GM23338 (cell line): Measurements from ENCODE around the gene SELENBP1. TPM values are rescaled to one million over a fixed set of nuclear protein-coding genes. Genes with fewer than 3 reads are reported as not detected.

ENCODE experiments used
- ATAC-seq: fragments of 200-7000 bp; cut with Tn5 transposase; 3 replicates; pipeline ENCODE4 v1.9.1; 2020
- DNase-seq: peaks from one replicate; pipeline ENCODE4 v3.0.0-alpha.2; 2015; ENCODE audit warnings: low spot score
- H2AFZ ChIP-seq: fragments of 200-600 bp; sonication (generic); 2 replicates; pipeline ENCODE4 v1.8.0; 2016; ENCODE audit warnings: antibody characterized with exemption, mild to moderate bottlenecking, moderate library complexity
- H3F3A ChIP-seq: fragments of 200-600 bp; sonication (generic); replicated peaks from 2 replicates; pipeline ENCODE4 v1.8.0; 2017; ENCODE audit warnings: antibody characterized with exemption, mixed run types, low read depth
- H3K27ac ChIP-seq: fragments of 200-600 bp; sonication (generic); 2 replicates; pipeline ENCODE4 v1.6.1; 2016; ENCODE audit warnings: low read depth
- H3K27me3 ChIP-seq: fragments of 200-600 bp; sonication (generic); 2 replicates; pipeline ENCODE4 v1.8.0; 2016; ENCODE audit warnings: mild to moderate bottlenecking, mixed run types, moderate library complexity; ENCODE audit not compliant: insufficient read depth
- H3K36me3 ChIP-seq: fragments of 200-600 bp; sonication (generic); 2 replicates; pipeline ENCODE4 v1.8.0; 2016; ENCODE audit warnings: mild to moderate bottlenecking; ENCODE audit not compliant: insufficient read depth
- H3K4me1 ChIP-seq: fragments of 200-600 bp; sonication (generic); 2 replicates; pipeline ENCODE4 v1.8.0; 2016; ENCODE audit warnings: mild to moderate bottlenecking, moderate library complexity; ENCODE audit not compliant: insufficient read depth
- H3K4me2 ChIP-seq: fragments of 200-600 bp; sonication (generic); 2 replicates; pipeline ENCODE4 v1.7.1; 2017; ENCODE audit warnings: mixed run types
- H3K4me3 ChIP-seq: fragments of 200-600 bp; sonication (generic); 2 replicates; pipeline ENCODE4 v1.6.1; 2016; ENCODE audit warnings: mixed run types
- H3K79me2 ChIP-seq: fragments of 200-600 bp; sonication (generic); replicated peaks from 2 replicates; pipeline ENCODE4 v1.8.0; 2017; ENCODE audit warnings: mild to moderate bottlenecking; ENCODE audit not compliant: insufficient read depth
- H3K9me2 ChIP-seq: fragments of 200-600 bp; sonication (generic); 2 replicates; pipeline ENCODE4 v1.8.0; 2017; ENCODE audit not compliant: insufficient read depth
- H4K20me1 ChIP-seq: fragments of 200-600 bp; sonication (generic); replicated peaks from 2 replicates; pipeline ENCODE4 v1.8.0; 2017; ENCODE audit warnings: mild to moderate bottlenecking; ENCODE audit not compliant: insufficient read depth
- H3K27ac Mint-ChIP-seq: 2 replicates; pipeline ENCODE4 v1.8.0; 2020; ENCODE audit warnings: inconsistent platforms, mild to moderate bottlenecking, moderate library complexity, mixed read lengths
- H3K27me3 Mint-ChIP-seq: 3 replicates; pipeline ENCODE4 v1.8.0; 2022; ENCODE audit warnings: low read depth, mild to moderate bottlenecking, moderate library complexity, mixed read lengths, inconsistent platforms; ENCODE audit not compliant: insufficient read depth, poor library complexity
- H3K36me3 Mint-ChIP-seq: 3 replicates; pipeline ENCODE4 v1.8.0; 2021; ENCODE audit warnings: low read depth, mild to moderate bottlenecking, inconsistent platforms, moderate library complexity, mixed read lengths
- H3K4me1 Mint-ChIP-seq: 3 replicates; pipeline ENCODE4 v1.8.0; 2020; ENCODE audit warnings: mild to moderate bottlenecking, inconsistent platforms, mixed read lengths
- H3K4me3 Mint-ChIP-seq: 3 replicates; pipeline ENCODE4 v1.8.0; 2021; ENCODE audit warnings: moderate library complexity, mild to moderate bottlenecking, inconsistent platforms, mixed read lengths
- H3K9me3 Mint-ChIP-seq: 3 replicates; pipeline ENCODE4 v1.8.0; 2020; ENCODE audit warnings: moderate library complexity, mild to moderate bottlenecking, inconsistent platforms, mixed read lengths
- CREB1 ChIP-seq: fragments of 250-450 bp; sonication (Bioruptor Pico); IDR thresholded peaks from 2 replicates; pipeline ENCODE4 v1.5.0; 2020; ENCODE audit warnings: low read depth, mild to moderate bottlenecking, moderate library complexity
- ETS1 ChIP-seq: IDR thresholded peaks from 2 replicates; pipeline ENCODE4 v1.6.1; 2016; ENCODE audit warnings: antibody characterized with exemption
- EZH2 ChIP-seq: fragments of 200-600 bp; sonication (generic); IDR thresholded peaks from one replicate; pipeline ENCODE4 v1.8.0; 2017; ENCODE audit warnings: antibody characterized with exemption, mild to moderate bottlenecking, low read depth; ENCODE audit not compliant: unreplicated experiment
- EZH2phosphoT487 ChIP-seq: fragments of 200-600 bp; sonication (generic); IDR thresholded peaks from one replicate; pipeline ENCODE4 v1.8.1; 2018; ENCODE audit warnings: antibody characterized with exemption; ENCODE audit not compliant: unreplicated experiment
- JUNB ChIP-seq: IDR thresholded peaks from one replicate; pipeline ENCODE4 v1.6.1; 2016; ENCODE audit warnings: antibody characterized with exemption; ENCODE audit not compliant: unreplicated experiment
- NANOG ChIP-seq: IDR thresholded peaks from 2 replicates; pipeline ENCODE4 v1.6.1; 2016; ENCODE audit warnings: antibody characterized with exemption, borderline replicate concordance
- POLR2AphosphoS5 ChIP-seq: IDR thresholded peaks from 2 replicates; pipeline ENCODE4 v1.6.1; 2016; ENCODE audit warnings: antibody characterized with exemption, low read depth
- STAT1 ChIP-seq: IDR thresholded peaks from one replicate; pipeline ENCODE4 v1.6.1; 2016; ENCODE audit warnings: antibody characterized with exemption; ENCODE audit not compliant: unreplicated experiment
- ZNF114 ChIP-seq: fragments of 250-450 bp; sonication (Bioruptor Pico); IDR thresholded peaks from 2 replicates; pipeline ENCODE4 v1.5.0; 2020; ENCODE audit warnings: mild to moderate bottlenecking, moderate library complexity
- ZNF331 ChIP-seq: fragments of 250-450 bp; sonication (Bioruptor Pico); IDR thresholded peaks from 2 replicates; pipeline ENCODE4 v1.5.0; 2020; ENCODE audit warnings: low read depth, mild to moderate bottlenecking, moderate library complexity
- ZNF462 ChIP-seq: fragments of 250-450 bp; sonication (Bioruptor Pico); IDR thresholded peaks from 2 replicates; pipeline ENCODE4 v1.5.0; 2020; ENCODE audit warnings: mild to moderate bottlenecking, moderate library complexity
- polyA plus RNA-seq: library from polyadenylated mRNA; unstranded; fragments of >200 nt; fragmentation: Nextera tagmentation; extraction: Ambion mirVana; gene quantifications from 2 replicates; pipeline ENCODE4 v1.2.1, GENCODE V29; 2016
- total RNA-seq: library from RNA; depleted of rRNA; stranded (reverse); fragments of >200 nt; shearing (Covaris generic); gene quantifications from 2 replicates; pipeline ENCODE4 v1.2.3, GENCODE V29; 2014
- TF ChIP-seq, protein P1 (sequence below), 2 experiments: fragments of 200-600 bp in 1 of 2; sonication (generic) in 1 of 2; conservative IDR thresholded peaks; 2 replicates each; pipeline versions ENCODE4 v1.5.1 to v1.6.1; 2016 to 2017; ENCODE audit warnings: antibody characterized with exemption in 2 of 2, low read depth in 2 of 2, mild to moderate bottlenecking in 2 of 2, moderate library complexity in 1 of 2

The SELENBP1 gene
- total and polyA plus RNA-seq, 2 experiments from 2014 or later: 10.7 to 13.4 TPM

DNA sequence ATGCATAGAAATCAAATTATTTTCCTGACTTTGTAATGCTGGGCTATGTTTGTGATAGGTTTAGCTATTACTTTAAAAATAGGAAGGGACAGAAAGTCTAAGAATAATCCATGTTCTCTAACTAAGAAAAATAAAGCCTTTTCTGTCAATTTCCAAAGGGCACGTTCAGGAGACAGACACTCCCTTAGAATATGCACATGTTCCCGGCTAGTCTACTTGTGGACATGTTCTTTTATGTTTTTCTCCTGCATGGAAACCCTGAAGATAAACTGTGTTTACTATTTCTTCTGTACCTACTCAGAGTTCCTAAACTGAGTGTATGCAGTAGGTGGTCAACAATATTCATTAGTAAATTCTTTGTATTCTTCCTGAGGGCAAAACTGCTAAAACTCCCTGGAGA, 39.4 kb upstream of the SELENBP1 start:
- Mint-ChIP-seq H3K9me3 (no peaks in the 10 kb centered on the region), H3K27me3 (no peaks in the 10 kb centered on the region), H3K4me1 (no peaks in the 10 kb centered on the region), H3K27ac (no peak overlapping the region), H3K36me3 (peaks cover 80% of the 10 kb centered on the region), H3K4me3 (no peak overlapping the region)
- H3F3A ChIP-seq: no peaks in the 10 kb centered on the region
- no peaks in the 10 kb centered on the region for H3K9me2 ChIP-seq
- ATAC-seq (no peak), DNase-seq (no peak)
- no peaks in the 10 kb centered on the region for H3K27me3 ChIP-seq
- no peak overlapping the region for H3K4me3 ChIP-seq
- no peak overlapping the region for H3K4me2 ChIP-seq
- TF ChIP-seq POLR2AphosphoS5 (no peak), ETS1 (no peak)
- no peaks in the 10 kb centered on the region for H3K79me2 ChIP-seq
- peaks cover 10% of the 10 kb centered on the region for H4K20me1 ChIP-seq
- no peaks in the 10 kb centered on the region for H3K4me1 ChIP-seq
- H3K36me3 ChIP-seq: peaks cover 52% of the 10 kb centered on the region
- H2AFZ ChIP-seq: no peak overlapping the region
- H3K27ac ChIP-seq: no peak overlapping the region

- H2AFZ ChIP-seq: no peak overlapping the region
- Mint-ChIP-seq H3K27ac (no peak overlapping the region), H3K27me3 (no peaks in the 10 kb centered on the region), H3K4me1 (no peaks in the 10 kb centered on the region), H3K4me3 (no peak overlapping the region), H3K36me3 (peaks cover 80% of the 10 kb centered on the region), H3K9me3 (no peaks in the 10 kb centered on the region)
- H3K4me2 ChIP-seq: no peak overlapping the region
- no peak for DNase-seq
- H3K36me3 ChIP-seq: peaks cover 75% of the 10 kb centered on the region
- no peaks in the 10 kb centered on the region for H3K27me3 ChIP-seq
- H3K4me3 ChIP-seq: no peak overlapping the region
- no peaks in the 10 kb centered on the region for H3K9me2 ChIP-seq
- H3K79me2 ChIP-seq: no peaks in the 10 kb centered on the region; the same call in 1 of the 2 replicates
- peaks cover 6% of the 10 kb centered on the region for H3F3A ChIP-seq
- no peak overlapping the region for H3K27ac ChIP-seq
- peaks cover 15% of the 10 kb centered on the region for H4K20me1 ChIP-seq
- no peaks in the 10 kb centered on the region for H3K4me1 ChIP-seq
- no peak for ATAC-seq
- TF ChIP-seq NANOG: no peak
- TF ChIP-seq POLR2AphosphoS5: no peak
- no peak for TF ChIP-seq ETS1
- no peak for TF ChIP-seq EZH2
- TF ChIP-seq STAT1: no peak
- TF ChIP-seq, protein P1, sequence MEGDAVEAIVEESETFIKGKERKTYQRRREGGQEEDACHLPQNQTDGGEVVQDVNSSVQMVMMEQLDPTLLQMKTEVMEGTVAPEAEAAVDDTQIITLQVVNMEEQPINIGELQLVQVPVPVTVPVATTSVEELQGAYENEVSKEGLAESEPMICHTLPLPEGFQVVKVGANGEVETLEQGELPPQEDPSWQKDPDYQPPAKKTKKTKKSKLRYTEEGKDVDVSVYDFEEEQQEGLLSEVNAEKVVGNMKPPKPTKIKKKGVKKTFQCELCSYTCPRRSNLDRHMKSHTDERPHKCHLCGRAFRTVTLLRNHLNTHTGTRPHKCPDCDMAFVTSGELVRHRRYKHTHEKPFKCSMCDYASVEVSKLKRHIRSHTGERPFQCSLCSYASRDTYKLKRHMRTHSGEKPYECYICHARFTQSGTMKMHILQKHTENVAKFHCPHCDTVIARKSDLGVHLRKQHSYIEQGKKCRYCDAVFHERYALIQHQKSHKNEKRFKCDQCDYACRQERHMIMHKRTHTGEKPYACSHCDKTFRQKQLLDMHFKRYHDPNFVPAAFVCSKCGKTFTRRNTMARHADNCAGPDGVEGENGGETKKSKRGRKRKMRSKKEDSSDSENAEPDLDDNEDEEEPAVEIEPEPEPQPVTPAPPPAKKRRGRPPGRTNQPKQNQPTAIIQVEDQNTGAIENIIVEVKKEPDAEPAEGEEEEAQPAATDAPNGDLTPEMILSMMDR (conservative IDR thresholded peaks at IDR 0.05; ENCODE audit: low read depth in 2 of 2): no peak
- no peak for TF ChIP-seq ZNF331
- no peak for TF ChIP-seq JUNB
- TF ChIP-seq ZNF114 (CRISPR knock-in tag): no peak
- no peak for TF ChIP-seq EZH2phosphoT487
- TF ChIP-seq CREB1 (CRISPR knock-in tag): no peak
- TF ChIP-seq ZNF462: no peak
These were observed 36.4 kb upstream of the SELENBP1 start for GRCh38 chr1:151408891-151409290.
